NCI-H2081 treated with DMSO at 0.1 percent for 48 hours (cell line): ENCODE results near the gene NR5A2.

Source experiments
- DNase-seq: peaks from one replicate; lab custom pipeline; 2025; lab: John Stamatoyannopoulos, UW

Gene NR5A2

DNA sequence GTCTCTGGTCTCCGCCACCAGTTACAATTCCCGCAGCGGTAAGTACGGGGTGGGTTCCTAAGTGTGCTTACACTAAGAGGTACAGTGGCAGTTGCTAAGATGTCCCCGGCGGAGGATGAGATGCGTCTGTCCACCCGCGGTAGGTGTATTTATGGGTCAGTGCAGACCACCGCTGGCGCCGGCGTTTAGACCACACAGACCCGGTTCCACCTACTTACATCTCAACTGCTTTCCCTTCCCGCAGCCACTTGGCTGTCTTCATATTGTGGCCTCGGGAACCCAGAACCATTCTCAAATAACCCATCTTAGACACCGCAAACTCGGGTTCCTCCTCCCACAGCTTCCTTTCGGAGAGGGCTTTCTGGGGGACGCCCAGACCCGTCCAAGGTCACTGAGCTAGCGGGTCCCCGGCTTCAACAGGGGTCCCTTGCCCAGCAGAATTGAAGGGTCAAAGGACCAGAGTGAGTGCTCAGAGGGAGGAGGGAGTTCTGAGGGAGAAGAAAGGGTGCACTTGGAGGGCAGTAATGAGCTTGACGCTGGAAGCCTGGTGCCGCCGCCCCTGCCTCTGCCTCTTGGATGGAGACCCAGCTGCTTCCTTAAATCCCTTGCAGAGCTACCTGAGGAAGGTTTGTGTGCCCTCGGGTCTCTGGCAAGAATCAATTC is 8.6 kb downstream of the NR5A2 start:
- DNase-seq = no peak

DNA sequence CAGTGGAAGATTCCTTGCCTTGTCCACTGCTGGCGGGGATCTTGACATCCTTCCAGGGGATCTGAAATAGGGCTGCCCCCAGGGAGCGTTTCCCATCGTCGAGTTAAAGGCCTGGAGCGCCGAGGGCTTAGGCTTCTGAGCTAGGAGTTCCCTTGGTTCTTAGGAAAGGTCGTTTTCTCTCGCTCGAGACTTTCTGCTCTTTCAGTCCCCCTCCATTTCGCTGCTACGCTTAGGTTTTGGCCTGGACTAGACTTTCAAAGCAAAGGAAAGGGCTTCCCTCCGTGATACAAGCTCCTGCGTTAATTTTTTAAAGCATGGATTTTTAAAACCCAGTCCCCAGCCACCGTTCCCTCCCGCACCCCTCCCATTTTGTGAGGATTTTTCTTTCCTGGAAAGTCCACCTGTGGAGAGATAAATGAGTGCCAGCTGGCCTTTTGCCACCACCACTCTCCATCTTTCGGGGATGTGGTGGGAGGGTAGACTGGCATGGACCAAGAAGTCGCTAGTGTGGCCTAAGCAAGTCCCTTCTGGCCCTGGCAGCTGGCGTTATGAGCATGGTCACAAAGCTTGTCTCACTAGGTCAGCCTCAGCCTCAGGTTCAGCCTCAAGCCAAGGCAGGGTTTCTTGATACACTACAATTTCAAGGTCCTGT is 9.2 kb downstream of the NR5A2 start:
- DNase-seq = no peak

DNA sequence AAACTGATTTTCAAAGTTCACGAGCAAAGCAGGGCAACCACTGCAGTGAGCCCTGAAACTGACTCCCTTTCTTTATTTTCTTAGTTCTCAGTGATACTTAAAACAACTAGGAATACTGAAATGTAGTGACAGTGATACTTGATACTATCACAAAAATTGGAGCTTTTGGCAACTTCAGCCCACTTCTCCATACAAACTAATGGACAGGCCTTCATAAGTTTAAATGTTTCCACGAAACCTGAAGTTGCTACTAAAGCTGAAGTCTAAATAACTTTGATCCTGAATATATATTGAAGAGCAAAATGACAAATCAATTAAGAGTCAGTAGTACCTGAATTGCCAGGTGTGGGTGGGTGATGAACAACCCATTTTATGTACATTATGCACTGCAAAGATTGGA is 10.0 kb downstream of the NR5A2 start:
- DNase-seq = no peak

DNA sequence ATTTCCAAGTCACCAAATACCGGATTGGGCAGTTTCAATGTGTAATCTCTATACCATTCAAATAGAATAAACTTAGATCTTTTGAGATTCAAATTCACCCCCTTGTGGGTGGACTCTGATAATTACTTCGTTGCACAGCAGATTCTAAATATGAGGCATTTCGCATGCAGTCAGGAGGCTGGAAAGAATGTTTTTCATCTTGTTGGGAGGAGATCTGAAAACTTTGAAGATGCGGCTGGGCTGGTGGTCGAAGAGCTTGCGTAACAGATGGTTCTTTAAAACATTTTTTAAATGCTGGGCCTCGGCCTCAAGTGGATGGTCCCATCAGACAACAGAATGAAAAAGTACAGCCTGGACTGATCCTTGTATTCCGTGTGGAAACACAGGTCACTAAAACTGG is 10.4 kb downstream of the NR5A2 start:
- no peak for DNase-seq

DNA sequence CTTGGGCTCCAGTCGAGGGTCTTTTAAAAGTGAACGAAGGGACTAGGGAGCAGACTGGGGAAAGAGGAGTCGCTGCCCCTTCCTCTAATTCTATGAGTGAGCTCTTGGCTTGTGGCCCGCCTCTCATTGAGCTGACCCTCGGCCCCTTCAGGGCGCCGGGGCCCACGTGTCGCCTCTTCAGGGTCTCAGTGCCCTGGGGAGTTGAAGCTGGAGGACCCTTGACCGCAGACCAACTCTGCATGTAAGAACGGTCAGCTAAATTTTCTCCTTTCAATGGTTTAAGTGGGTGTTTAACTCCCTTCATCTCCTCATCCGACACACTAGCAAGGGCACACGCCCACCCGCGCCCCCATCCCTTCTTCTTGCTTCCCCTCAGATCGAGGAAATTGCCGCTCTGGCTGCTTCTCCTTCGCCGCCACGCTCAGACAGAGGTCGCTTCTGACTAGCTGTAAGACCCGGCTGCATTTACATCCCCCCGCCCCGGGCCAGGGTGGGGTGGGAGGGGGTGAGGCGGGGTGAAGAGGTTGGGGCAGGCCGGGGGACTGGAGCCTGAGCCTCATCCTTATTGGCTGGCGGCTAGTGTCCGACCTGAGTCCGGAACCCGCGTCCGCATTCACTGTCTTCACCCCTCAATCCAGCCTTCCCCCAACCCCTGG is 10.9 kb downstream of the NR5A2 start:
- DNase-seq = no peak

DNA sequence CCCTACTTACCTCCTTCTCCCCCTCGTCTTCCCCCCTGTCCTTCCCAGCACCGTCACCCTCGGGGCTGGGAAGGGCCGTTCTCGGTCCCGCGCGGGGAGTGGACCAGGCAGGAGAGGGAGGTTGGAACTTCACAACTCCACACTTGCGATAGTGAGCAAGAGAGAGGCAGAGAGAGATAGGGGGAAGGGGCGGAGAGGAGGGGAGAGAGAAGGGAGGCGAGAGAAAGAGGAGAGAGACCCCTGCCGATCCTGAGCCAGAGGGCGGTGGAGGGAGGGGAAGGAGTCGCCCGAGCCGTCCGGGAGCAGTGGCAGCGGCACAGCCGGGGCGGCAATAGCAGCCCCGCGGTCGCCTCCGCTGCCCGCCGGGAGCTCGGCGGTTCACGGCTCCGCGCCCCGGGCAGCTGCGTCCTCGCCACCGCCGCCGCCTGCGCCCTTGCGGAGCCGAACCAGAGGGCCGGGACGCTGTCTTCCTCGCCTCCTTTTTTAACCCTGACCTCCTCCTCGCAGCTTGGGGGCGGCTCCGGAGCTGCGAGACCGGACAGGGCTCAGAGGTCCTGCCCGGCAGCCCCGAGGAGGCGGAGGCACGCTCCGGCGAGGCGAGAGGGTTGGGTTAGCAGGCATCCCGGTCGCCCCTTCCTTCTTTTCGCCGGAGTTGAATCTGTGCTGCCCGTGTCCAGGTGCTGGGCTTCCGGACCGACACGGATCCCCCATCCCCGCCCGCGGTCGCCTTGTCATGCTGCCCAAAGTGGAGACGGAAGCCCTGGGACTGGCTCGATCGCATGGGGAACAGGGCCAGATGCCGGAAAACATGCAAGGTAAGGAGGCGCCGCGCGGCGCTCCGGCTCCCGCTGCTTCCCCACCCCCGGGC is 11.7 kb downstream of the NR5A2 start:
- peak; percentile 25 for DNase-seq

DNA sequence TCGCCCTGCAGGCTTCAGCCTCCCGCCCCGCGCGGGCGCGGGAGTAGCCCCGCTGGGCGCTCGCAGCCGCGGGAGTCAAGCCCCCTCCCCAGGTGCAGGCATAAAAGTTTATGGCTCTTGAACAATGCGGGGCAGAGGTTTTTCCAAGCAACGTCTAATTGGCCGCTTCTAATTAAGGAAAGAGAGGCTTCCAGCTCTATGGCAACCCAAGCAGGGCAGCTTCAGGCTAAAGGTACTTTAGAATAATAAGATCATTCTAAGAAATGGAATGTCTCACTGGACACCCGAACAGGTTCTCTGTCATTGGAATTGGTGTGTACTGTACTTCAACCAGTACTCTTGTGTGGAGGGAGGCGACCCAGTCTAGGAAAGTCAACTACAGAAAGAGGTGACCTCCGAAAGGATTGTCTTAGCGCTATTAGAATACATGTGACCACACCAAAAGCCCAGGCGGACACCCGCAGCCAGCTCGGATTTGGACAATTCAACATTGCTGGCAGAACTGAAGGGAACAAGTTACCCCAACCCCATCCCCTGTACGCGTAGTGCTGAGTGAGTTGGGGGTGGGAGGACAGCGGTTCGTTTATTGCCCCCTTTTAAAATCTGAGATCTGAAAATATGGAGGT is 12.5 kb downstream of the NR5A2 start:
- no peak for DNase-seq

DNA sequence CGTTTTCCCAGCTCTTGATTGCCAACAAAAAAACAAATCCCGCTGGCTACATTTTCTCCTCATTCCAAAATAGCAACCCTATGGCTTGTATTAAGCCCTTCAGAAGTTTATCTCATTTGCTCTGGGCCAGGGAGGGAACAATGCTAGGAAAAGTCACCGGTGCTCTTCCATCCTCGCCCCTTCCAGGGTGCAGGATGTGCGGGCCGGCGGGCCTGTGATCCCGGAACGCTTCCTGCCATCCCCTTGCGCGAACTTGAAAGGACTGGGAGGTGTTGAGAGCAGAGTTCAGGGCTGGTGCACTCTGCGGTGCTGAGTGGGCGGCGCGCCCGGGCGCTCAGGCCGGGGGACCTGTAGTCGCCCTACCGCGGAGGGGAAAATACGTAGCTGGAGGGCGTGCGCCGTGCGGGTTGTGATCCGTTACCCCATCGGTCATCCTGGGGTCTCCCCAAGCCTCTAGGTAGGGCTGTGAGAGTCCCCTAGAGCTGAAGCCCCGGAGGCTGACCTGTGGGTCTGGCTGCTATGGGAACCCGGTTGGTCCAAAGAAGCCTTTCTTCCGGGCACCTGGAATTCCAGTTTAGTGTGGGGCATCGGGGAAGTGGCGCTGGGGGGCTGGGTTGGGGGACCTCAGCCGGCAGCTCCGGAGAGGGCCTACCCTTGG is 13.1 kb downstream of the NR5A2 start:
- DNase-seq = no peak

DNA sequence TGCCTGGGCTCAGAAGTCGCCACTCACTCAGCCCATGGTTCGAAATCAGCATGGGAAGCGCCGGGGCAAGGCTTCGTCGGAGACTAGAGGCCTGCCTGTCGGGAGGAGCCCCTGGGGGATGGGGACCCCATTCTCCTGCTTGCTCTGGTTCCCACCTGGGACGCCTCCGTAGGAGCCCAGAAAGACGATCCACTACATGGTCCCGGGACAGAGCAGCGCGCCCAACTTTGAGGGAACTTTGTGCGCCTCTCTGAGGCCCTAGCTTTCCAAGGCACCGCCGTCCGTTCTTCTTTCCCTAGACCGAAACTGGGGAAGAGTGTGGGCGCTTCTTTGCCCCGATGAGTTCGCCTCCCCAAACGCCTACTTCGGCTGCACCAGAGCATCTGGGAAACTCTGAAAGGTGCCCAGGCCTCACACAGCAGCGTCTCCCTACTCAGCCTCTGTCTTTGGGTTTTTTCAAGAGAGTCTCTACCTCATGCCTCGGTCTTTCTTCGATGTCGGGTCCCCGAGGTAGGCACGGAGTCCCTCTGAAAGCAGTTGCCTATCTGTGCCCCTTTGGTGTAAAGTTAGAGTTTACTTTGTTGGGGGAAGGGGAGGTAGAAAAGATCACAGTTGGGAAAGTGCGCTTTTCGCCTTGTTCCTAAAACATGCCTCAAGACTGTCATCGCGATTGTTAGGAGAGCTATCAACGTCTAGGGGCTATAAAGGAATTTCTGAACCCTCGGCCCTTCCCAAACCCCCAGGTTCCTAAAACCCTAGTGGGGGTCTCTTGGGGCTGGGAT is 14.0 kb downstream of the NR5A2 start:
- no peak for DNase-seq

DNA sequence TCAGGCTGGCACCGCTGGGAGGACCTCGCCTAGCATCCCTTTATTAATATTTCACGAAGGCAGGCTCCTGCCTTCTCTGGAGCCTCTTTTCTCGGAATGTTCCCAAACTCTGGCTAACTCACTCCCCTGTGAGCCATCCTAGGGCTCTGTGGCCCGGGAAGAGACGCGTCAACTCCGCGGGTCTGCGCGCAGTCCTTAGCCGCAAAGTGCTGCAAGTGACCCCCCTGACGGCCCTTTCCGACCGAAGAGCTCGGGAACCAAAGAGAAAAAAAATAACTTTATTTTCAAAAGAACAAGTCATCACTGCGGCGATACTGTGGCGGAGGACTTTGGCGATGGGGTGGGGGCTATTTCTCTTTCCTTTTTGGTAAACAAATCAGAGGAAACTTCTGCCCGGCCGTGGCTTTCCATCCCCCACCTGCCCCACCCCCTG is 14.6 kb downstream of the NR5A2 start:
- no peak for DNase-seq

DNA sequence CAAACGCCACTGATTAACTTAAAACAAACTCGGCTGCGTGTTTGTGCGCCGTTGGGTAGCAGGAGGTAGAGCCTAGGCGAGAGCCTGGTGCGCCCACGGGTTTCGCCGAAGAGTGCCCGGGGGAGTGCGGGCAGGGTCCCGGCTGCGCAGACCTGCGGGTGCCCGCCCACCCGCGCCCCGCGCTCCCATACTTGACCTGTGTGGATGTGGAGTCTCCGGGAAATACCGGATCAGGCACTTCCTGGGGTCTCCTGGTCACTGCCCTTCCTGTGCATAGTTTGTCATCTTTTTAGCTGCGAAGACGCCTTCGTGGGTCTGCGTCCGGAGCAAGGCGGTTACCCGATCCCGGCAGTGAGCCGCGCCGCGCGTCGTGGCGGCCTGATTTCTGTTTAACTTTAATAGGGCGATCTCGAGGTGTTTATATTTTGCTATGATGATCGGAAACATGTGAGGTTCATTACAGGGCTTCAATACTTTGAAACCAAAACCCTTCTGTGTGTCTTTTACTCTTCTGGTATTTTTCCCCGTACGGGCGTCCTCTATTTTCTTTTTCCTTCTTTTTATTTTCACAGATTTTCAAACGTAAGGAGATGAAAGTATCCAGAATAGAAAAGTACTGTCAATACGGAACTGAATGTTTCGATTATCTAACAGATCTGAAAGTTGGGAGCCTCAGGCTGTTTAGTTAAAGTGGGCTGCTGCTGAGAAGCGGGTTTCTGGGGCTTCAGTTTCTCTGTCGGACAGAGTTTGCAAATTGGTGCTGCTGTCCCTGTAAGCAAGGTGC is 15.2 kb downstream of the NR5A2 start:
- no peak for DNase-seq

DNA sequence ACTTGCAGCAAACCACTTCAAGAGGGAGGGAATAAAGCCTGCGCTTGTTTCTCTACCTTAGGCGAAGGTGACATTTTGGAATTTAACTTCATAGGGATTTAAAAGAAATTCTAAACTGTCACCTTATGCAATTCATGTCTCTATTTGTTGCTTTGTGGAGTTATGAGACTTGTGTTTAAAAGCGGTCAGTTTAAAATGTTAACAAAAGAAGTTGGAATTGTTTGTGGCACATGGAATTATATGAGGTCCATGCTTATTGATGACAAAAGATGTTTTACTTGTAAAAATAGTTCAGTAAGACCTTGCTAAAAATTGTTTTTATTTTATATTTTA is 15.8 kb downstream of the NR5A2 start:
- DNase-seq = no peak

DNA sequence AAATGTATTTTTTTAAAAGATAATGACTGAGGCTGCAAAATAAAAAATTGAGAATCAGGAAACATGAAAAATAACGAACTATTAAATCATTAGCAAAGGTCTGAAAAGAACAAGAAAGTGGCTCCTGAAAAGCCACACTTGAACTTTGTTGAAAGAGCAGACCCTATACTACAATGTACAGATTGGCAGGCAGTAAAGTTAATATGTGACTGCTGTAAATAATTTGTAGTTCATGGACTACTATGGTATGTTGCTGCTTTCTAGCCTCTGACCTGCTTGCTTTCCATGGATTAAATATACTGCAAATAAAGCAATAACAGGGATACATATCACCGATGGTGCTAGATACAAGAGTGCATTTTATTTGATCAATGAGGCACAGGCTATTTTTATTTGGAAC is 18.6 kb downstream of the NR5A2 start:
- DNase-seq = no peak

DNA sequence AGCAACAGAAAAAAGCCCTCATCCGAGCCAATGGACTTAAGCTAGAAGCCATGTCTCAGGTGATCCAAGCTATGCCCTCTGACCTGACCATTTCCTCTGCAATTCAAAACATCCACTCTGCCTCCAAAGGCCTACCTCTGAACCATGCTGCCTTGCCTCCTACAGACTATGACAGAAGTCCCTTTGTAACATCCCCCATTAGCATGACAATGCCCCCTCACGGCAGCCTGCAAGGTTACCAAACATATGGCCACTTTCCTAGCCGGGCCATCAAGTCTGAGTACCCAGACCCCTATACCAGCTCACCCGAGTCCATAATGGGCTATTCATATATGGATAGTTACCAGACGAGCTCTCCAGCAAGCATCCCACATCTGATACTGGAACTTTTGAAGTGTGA is 20.7 kb downstream of the NR5A2 start:
- no peak for DNase-seq

DNA sequence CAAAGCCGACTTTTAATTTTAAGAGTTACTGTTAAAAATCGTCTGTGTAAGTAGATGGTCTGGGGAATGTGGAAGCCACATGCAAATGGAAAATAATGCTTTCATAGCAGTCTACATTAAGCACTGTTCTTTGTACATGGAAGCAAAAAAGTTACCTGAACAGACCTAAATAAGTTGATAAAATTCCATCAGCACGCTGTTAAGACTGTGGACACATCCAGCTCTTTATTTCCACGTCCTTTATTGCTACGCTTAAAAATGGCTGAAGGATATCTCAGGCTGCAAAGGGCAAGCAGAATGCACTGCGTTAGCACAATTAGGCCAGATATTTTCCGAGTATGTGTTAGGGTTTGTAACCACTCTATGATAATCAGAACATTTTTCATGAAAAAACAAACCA is 22.3 kb downstream of the NR5A2 start:
- DNase-seq = no peak

DNA sequence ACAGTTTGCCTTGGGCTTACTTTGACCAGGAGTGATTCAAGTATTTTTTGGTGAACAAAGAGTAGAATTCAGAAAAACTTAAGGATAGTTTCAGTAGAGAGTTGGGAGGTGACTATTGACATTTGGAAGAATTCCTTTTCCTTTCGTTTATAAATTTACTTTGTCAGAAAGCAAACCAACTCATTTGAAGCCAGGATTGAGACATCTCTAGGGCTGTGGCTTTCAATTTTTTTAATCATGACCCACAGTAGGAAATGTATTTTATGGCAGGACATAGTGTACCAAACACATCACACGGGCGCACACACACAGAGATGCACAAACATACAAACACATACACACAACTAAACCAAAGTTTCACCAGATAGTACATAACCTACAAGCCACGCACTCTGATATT is 24.1 kb downstream of the NR5A2 start:
- DNase-seq = no peak

DNA sequence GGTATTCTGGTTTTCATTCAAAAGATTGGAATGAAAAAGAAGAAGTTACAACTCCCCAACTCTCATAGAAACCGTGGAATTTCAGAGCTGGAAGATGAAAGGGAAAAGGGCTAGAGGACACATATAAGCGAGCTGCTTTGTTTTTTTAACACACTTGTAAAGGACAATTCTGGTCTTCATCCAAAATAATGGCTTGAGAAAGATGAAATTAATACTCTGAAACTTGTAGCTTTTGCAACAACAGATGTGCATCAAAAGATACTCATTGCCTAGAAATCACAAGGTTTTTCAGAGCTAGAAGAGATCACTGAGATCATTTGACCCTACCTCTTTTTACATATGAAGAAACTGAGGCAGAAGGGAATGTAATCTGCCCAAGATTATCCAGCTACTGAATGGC is 25.6 kb downstream of the NR5A2 start:
- no peak for DNase-seq

DNA sequence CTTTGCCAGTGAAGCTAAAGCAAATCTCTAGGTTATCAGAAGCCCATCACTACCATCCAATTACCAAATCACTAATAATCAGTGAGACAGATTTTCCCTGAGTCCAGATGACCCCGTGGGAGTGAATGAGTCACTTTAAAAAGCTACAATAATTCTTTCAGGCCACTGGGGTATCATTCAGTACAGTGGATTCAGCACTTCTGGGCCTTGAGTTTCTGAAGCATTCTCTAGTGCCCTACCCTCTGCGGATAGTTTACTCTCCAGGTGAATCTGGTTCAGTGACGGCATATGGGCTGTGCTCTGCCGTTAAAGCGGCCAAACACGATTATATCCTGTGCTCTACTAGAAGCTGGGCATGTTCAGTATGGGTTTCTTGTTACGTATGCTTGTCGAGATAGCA is 26.1 kb downstream of the NR5A2 start:
- no peak for DNase-seq

DNA sequence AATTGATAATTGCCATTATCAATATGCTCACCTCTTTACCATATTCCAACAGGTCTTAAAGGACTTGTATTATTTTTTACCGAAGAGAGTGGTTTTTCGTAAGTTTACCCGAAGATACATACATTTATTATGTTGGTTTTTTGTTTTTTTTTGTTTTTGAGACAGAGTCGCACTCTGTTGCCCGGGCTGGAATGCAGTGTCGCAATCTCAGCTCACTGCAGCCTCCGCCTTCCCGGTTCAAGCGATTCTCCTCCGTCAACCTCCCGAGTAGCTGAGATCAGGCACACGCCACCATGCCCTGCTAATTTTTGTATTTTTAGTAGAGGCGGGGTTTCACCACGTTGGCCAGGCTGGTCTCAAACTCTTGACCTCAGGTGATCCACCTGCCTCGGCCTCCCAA is 30.8 kb downstream of the NR5A2 start:
- no peak for DNase-seq

DNA sequence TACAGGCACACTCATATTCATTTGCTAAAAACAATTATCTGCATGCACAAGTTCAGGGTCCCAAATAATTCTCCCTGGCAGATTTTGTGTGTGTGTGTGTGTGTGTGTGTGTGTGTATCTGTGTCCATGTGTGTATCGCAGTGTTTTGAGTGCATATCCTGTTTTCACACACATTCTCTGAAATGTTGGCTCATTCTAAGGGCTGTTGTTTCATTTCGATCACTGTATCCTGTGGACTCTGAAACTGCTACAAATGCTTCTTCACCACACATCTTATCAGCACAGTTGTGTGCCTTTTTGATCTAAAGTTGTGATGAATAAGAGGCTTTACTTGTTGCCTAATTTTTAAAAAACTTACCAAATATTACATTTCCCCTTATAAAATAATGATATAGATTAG is 34.6 kb downstream of the NR5A2 start:
- DNase-seq = no peak
